HUES6 (cell line): ENCODE measurements around the gene INO80D.
"Not testable (repeated sequence)": the region's sequence is repeated elsewhere in the genome, so short reads cannot be mapped to it uniquely, and the experiment has no call there.

Source experiments
- H3K27ac ChIP-seq: 2 replicates; pipeline ENCODE4 v1.7.0; 2013; ENCODE audit warnings: low read depth, mild to moderate bottlenecking, low read length, inconsistent platforms
- H3K27me3 ChIP-seq: 2 replicates; pipeline ENCODE4 v1.6.1; 2013; ENCODE audit warnings: low read length; ENCODE audit not compliant: control insufficient read depth, insufficient read depth
- H3K36me3 ChIP-seq: 2 replicates; pipeline ENCODE4 v1.6.1; 2013; ENCODE audit warnings: low read length; ENCODE audit not compliant: control insufficient read depth, insufficient read depth
- H3K4me1 ChIP-seq: 2 replicates; pipeline ENCODE4 v1.6.1; 2013; ENCODE audit warnings: low read length; ENCODE audit not compliant: control insufficient read depth, insufficient read depth
- H3K4me3 ChIP-seq: 2 replicates; pipeline ENCODE4 v1.5.1; 2013; ENCODE audit warnings: low read depth, low read length
- H3K9ac ChIP-seq: one replicate; pipeline ENCODE4 v1.6.1; 2013; ENCODE audit warnings: mild to moderate bottlenecking, low read length
- H3K9me3 ChIP-seq: 2 replicates; pipeline ENCODE4 v1.6.1; 2013; ENCODE audit warnings: low read depth, low read length; ENCODE audit not compliant: control insufficient read depth, insufficient read depth

Gene INO80D

GRCh38 chr2:206083602-206084438 lies 2.2 kb downstream of the INO80D start:
- peaks cover 34% of the 10 kb centered on the region for H3K4me1 ChIP-seq
- H3K4me3 ChIP-seq, result peak overlapping the region; percentile 84
- H3K9me3 ChIP-seq, result 0 out of 2 replicates have a peak, but pooled peaks cover 2% of the 10 kb centered on the region
- 0 out of 2 replicates have a peak, but pooled peaks cover 6% of the 10 kb centered on the region for H3K36me3 ChIP-seq
- H3K27ac ChIP-seq, result peak overlapping the region; percentile 87
- H3K27me3 ChIP-seq, result no peaks in the 10 kb centered on the region
- peak overlapping the region; percentile 97 for H3K9ac ChIP-seq

- H3K4me1 ChIP-seq, result peaks cover 38% of the 10 kb centered on the region
- no peaks in the 10 kb centered on the region for H3K9me3 ChIP-seq
- H3K27ac ChIP-seq, result peak overlapping the region; percentile 86; the same call in 1 of the 2 replicates
- H3K4me3 ChIP-seq, result peak overlapping the region; percentile 84
- H3K9ac ChIP-seq, result peak overlapping the region; percentile 63
- no peaks in the 10 kb centered on the region for H3K36me3 ChIP-seq
- H3K27me3 ChIP-seq, result no peaks in the 10 kb centered on the region
Observed at GRCh38 chr2:206082298-206082843, 3.6 kb downstream of the INO80D start.

- no peak overlapping the region; the same call in 1 of the 2 replicates for H3K4me3 ChIP-seq
- H3K9ac ChIP-seq, result no peak overlapping the region
Observed at GRCh38 chr2:206080927-206081326, 5.0 kb downstream of the INO80D start.

GRCh38 chr2:206079699-206080465 lies 6.1 kb downstream of the INO80D start:
- Histone ChIP-seq H3K36me3 (no peaks in the 10 kb centered on the region), H3K9ac (peak overlapping the region; percentile 80), H3K27me3 (no peaks in the 10 kb centered on the region), H3K9me3 (no peaks in the 10 kb centered on the region), H3K27ac (peak overlapping the region; percentile 81), H3K4me3 (peak overlapping the region; percentile 45), H3K4me1 (peaks cover 42% of the 10 kb centered on the region)

More at GRCh38 chr2:206080927-206081326, 5.0 kb downstream of the INO80D start:
- no peaks in the 10 kb centered on the region for H3K36me3 ChIP-seq
- H3K4me1 ChIP-seq, result peaks cover 42% of the 10 kb centered on the region
- H3K27ac ChIP-seq, result peak overlapping the region; percentile 48; the same call in 1 of the 2 replicates
- no peaks in the 10 kb centered on the region for H3K9me3 ChIP-seq
- H3K27me3 ChIP-seq, result no peaks in the 10 kb centered on the region

GRCh38 chr2:206077879-206078278 lies 8.1 kb downstream of the INO80D start:
- H3K9ac ChIP-seq, H3K36me3 ChIP-seq, H3K27ac ChIP-seq, H3K4me3 ChIP-seq, H3K27me3 ChIP-seq, H3K9me3 ChIP-seq: not testable (repeated sequence)
- H3K4me1 ChIP-seq, result peaks cover 42% of the 10 kb centered on the region

GRCh38 chr2:206075113-206075512 lies 10.9 kb downstream of the INO80D start:
- Histone ChIP-seq H3K4me1 (peaks cover 20% of the 10 kb centered on the region), H3K36me3 (no peaks in the 10 kb centered on the region; the same call in 1 of the 2 replicates), H3K9me3 (no peaks in the 10 kb centered on the region), H3K27ac (no peak overlapping the region), H3K4me3 (no peak overlapping the region), H3K9ac (no peak overlapping the region), H3K27me3 (no peaks in the 10 kb centered on the region)

GRCh38 chr2:206071807-206072206 lies 14.2 kb downstream of the INO80D start:
- no peaks in the 10 kb centered on the region; the same call in 1 of the 2 replicates for H3K36me3 ChIP-seq
- H3K4me1 ChIP-seq, result peaks cover 4% of the 10 kb centered on the region; the same call in 1 of the 2 replicates
- H3K4me3 ChIP-seq, result no peak overlapping the region
- no peak overlapping the region for H3K27ac ChIP-seq
- no peak overlapping the region for H3K9ac ChIP-seq
- no peaks in the 10 kb centered on the region for H3K9me3 ChIP-seq
- H3K27me3 ChIP-seq, result no peaks in the 10 kb centered on the region

- Histone ChIP-seq H3K4me1 (no peaks in the 10 kb centered on the region; the same call in 1 of the 2 replicates), H3K36me3 (no peaks in the 10 kb centered on the region; the same call in 1 of the 2 replicates), H3K27ac (no peak overlapping the region), H3K9me3 (no peaks in the 10 kb centered on the region), H3K9ac (no peak overlapping the region), H3K4me3 (no peak overlapping the region), H3K27me3 (no peaks in the 10 kb centered on the region)
Observed at GRCh38 chr2:206069417-206069816, 16.6 kb downstream of the INO80D start.

- Histone ChIP-seq H3K4me3 (no peak overlapping the region), H3K36me3 (peaks cover 6% of the 10 kb centered on the region; the same call in 1 of the 2 replicates), H3K27me3 (no peaks in the 10 kb centered on the region), H3K27ac (no peak overlapping the region), H3K9me3 (no peaks in the 10 kb centered on the region), H3K9ac (no peak overlapping the region), H3K4me1 (no peaks in the 10 kb centered on the region; the same call in 1 of the 2 replicates)
Observed at GRCh38 chr2:206068207-206068606, 17.8 kb downstream of the INO80D start.

- no peak overlapping the region for H3K4me3 ChIP-seq
- peaks cover 4% of the 10 kb centered on the region; the same call in 1 of the 2 replicates for H3K4me1 ChIP-seq
- H3K27ac ChIP-seq, result no peak overlapping the region
- no peak overlapping the region for H3K9ac ChIP-seq
- H3K27me3 ChIP-seq, result no peaks in the 10 kb centered on the region
- no peaks in the 10 kb centered on the region for H3K9me3 ChIP-seq
- H3K36me3 ChIP-seq, result peaks cover 32% of the 10 kb centered on the region
Observed at GRCh38 chr2:206064077-206064476, 21.9 kb downstream of the INO80D start.
